Islet of Langerhans (tissue), 1 donor: Measurements from ENCODE around the gene TMEM179.
"Not testable (repeated sequence)": the region's sequence is repeated elsewhere in the genome, so short reads cannot be mapped to it uniquely, and the experiment has no call there.

ENCODE experiments used
- FAIRE-seq: peaks from one replicate; lab custom pipeline; 2011; peaks lifted over from hg19 to GRCh38; lab: Jason Lieb, UNC

Gene TMEM179

DNA sequence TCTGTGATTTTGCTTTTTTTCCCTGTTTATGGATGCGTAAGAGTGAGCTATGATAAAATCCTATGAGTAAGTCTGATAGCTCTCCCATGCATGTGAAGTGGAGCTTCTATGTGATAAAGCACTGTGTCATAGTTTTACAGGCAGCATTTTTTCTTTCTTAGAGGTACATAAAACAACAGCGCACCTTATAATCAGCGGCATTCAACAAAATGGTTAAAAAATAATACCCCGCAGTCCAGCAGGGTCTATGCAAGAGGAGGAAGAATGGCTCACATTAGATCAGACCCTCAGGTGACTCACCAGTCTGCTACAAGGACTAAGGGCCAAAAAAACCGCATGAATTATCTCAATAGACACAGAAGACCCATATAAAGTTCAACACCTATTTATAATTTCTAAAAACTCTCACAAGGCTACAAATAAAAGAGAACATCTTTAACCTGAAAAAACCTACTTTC, 33.0 kb upstream of the TMEM179 start:
- no peak for FAIRE-seq

DNA sequence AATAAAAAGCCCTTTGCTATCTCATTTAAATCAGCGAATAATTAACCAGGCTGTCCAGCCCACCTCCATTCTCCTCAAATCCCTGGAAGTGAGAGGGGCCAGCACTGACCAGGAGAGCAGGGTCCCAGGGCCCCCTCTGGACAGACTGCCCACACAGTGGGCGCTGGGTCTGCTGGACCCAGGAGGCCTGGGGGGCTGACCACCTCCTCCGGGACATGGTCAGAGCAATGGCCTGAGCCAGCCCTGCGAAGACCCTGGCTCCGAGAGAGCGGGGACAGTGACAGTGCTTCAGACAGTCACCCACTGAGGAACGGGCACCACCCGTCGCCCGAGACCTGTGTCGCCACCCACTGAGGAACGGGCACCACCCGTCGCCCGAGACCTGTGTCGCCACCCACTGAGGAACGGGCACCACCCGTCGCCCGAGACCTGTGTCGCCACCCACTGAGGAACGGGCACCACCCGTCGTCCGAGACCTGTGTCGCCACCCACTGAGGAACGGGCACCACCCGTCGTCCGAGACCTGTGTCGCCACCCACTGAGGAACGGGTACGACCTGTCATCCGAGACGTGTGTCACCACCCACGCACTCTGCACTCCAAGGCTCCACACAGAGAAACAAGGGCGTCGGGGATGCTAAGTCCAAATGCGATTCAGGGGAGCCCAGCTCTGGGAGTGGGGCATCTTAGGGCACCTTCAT, 32.4 kb upstream of the TMEM179 start:
- FAIRE-seq: not testable (repeated sequence)

DNA sequence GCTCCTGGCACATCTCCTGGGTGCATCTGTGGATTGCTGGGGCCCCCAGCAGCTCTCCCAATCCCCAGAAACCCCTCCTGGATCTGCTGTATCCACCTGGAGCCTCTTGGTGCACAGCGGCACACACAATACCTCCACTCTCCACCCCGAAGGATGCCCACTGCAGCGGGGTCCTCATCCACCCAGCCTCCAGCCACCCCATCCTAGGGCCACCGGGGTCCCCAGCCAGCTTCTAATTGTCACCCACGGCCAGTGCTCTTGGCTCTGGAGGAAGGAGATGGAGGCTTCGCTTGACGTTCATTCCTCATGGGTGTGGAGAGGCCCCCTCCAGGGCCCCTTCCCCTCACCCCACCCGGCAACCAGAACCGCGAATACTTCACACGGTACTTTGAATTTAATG, 31.6 kb upstream of the TMEM179 start:
- no peak for FAIRE-seq

DNA sequence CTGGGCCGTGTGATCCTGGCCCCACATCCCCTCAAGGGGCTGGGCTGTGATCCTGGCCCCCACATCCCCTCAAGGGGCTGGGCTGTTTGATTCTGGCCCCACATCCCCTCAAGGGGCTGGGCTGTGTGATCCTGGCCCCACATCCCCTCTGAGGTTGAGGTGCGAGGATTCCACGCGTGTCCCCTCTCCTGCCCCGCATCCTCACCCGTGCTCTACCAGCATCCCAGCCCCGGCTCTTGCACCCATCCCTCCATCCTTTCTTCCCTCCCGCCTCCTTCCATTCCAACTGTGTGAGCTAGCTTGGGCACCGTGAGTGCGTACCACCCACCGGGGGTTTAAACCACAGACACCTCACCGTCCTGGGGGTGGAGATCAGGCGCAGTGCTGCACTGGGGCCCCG, 31.1 kb upstream of the TMEM179 start:
- FAIRE-seq: no peak

DNA sequence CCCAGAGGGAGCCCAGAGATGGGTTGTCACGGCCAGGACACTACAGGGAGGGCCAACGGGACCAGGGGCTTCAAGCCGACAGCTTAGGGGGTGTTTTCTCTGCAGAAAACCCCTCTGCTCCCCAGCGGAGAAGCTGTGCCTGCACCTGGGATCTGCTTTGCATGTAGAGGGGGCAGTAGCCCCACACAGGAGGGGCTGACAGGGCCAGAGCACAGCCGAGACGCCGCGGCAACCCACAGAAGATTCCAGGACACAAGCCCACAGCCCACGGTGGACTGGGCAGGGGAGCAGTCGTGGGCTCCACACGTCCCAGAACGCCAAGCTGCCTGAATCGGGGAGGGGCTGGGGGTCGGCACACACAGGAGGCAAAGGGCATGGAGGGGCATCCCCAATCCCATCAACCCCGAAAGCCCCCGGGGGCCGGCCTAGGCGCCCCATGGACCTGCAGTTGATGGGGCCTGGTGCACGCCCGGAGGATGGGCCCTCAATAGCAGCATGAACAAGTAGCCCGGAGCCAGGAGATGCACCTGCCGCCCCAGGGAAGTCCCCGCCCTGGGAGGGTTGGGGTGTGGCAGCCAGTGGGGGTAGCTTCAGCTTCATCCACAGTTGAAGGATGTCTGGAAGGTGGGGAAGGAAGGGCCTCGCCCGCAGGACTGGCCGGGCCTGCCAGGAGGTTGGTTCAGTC, 30.5 kb upstream of the TMEM179 start:
- no peak for FAIRE-seq

DNA sequence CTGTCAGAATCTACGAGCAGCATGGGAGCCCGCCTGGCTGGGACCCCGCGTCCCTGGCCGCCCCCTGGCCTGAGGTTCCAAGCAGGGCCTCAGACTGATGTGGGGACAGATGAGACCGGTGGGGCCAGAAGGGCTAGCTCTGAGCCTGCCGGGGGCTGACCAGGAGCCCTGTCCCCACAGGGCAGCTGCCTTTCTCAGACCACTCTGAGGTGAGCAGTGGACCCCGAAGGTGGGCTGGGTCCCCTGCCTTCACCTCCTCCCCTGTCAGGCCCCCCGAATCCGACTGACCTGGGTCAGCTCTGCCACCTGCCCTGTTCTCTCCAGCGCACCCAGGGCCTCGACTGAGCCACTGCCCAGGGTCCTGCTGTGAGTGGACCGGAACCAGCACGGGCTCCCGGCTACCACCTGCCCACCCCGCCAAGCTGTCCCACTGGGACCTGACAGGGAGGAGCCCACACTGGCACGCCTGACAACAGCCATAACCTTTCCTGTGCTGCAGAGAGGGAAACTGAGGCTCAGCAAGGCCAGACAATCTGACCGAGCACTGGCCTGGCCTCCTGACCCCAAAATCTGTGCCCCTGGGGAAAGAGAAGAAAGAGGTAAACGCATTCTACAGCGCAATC, 29.7 kb upstream of the TMEM179 start:
- FAIRE-seq: no peak

DNA sequence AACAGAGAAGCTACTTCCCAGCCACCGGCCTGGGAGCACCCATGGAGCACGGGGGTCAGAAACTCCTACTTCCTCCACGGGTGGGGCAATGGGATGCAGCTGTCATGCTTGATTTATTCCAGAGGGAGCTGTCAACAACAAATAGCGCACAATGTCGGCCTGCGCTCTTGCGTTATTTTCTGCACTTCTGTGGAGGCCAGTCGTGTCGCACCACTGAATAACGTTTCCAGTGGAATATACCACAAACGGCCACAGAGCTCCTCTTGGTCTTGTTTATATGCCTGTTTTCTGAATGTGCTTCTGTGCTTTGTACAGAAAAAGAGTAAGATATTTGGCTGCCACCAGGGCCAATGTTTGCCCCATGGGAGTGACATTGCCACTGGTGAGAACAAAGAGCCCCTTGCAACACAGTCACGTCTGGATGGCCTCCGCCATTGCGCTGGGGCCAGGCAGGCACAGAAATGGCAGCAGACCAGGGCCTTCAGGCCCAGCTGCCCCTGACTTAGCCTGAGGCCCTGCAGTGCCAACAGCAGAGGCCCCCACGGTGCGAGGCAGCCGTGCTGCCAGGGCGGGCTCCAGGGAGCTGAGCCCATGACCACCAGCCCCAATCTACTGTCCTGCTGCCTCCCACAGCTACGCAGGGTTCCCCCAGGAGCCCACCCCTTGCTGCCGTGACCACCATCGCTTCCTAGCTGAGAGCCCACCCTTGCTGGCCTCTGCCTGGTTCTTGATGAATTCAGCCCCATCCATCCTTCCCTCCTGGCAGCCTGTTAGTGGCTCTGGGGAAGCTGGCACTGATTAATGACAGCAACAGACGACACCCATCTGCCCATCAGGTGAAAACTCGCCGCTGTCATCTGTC, 28.9 kb upstream of the TMEM179 start:
- FAIRE-seq: no peak

DNA sequence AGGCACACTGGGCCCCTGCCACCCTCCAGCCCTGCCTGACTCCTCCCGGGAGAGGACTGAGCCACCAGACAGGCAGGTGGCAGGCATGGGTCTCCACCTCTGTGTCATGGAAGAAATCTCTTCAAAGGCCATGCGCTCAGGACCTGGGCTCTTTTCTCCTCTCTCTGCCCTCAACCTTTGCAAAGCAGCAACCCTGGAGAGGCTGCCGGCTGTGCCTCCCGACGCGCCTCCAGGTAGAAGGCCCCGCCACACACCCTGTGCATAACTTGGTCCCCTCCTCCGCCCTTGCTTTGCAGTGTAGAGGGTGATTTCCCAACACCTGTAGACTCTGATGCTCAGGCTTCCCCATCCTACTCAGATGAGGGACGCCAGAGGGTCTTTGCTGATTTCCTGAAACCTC, 28.2 kb upstream of the TMEM179 start:
- no peak for FAIRE-seq

DNA sequence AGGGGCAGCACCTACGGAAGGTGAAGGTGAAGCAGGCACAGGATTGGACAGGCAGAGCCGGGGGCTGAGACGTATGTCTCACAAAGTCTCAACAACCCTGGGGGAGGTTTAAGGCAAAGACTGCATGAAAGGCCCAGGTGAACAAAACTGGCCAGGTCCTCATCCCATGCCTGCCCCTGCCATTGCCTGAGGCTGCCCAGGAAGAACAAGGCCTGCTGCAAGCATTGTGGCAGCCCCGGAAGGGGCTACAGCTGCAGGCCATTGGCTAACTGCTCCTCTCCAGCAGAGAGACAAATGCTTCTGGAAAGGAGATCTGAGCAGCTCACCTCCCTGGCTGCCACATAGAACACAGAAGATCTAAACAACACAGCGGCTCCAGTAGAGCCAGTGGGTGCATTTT, 20.4 kb upstream of the TMEM179 start:
- no peak for FAIRE-seq

DNA sequence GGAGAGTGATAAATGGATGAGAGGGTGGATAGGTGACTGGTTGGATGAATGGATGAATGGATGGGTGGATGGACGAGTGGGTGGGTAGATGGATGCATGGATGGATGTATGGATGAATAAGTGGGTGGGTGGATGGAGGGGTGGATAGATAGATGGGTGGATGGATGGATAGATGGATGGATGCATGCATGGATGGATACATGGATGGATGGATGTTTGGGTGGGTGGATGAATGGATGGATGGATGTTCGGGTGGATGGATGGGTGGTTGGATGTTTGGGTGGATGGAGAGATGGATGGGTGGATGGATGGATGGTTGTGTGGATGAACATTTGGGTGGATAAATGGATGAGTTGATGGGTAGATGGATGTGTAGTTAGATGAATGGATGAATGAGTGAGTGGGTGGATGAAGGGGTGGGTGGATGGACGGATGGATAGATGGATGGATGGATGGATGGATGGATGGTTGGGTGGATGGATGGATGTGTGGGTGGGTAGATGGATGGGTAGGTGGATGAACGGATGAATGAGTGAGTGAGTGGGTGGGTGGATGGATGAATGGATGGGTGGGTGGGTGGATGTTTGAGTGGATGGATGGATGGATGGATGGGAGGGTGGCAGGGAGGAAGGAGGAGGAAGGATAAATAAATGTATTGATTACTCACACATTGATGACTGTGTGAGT, 9.7 kb upstream of the TMEM179 start:
- FAIRE-seq: no peak

DNA sequence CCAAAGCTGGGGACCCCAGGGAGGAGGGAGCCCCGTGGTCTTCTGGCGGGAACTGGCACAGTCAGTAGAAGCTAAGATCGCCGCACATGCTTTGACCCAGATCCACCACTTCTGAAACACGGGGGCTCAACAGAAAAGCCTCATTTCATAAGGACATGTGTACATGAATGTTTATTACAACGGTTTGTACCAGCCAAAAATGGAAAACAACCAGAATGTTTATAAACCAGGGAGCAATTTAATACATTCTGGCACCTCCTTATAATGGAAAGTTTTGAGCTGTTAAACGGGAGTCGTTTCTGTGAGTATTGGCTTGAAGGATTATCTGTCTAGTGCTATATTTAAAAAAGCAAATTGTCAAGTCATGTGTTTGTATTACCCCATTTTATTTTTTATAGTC, 7.3 kb upstream of the TMEM179 start:
- no peak for FAIRE-seq

DNA sequence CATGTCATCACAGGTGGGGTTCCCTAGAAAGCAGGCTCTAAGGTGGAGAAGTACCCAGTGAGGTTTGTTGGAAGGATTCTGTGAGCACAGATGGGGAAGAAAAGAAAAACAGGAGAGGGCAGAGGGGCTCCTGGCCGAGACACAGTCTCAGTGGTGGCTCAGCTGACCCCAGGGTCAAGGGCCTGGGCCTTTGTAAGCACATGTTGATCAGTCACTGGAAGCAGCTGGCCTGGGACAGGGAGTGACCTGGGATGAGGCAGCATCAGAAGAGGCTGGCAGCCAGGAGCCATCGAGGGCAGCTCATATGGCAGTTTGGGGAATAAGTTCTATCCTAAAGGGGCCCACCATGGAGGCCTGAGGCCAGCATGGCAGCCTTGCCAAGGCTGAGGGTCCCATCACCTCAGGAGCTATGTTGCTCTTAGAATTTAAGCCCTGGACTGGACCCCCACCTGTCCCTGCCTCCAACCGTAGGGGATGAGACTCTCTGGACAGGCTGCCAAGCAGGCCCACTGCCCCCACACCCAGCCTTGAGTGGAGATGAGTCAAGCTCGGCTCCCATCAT, 6.3 kb upstream of the TMEM179 start:
- no peak for FAIRE-seq

DNA sequence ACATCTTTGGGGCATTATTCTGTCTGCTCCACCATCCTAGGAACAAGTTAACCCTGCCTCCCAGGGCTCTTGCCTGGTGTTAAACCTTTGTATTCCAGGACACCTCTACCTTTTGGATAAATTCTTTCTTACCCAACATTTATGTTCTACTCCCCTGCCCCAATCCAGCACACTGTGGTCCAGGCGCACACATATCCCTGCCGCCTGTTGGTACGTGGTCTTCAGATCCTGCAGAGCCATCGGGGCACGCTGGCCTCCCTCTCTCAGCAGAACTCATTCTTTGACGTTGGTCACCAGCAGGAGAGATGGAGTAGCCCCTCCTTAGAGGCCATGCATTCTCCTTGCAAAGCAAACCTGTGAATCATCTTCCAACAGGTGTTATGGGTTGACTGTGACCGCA, 5.1 kb upstream of the TMEM179 start:
- FAIRE-seq: no peak

DNA sequence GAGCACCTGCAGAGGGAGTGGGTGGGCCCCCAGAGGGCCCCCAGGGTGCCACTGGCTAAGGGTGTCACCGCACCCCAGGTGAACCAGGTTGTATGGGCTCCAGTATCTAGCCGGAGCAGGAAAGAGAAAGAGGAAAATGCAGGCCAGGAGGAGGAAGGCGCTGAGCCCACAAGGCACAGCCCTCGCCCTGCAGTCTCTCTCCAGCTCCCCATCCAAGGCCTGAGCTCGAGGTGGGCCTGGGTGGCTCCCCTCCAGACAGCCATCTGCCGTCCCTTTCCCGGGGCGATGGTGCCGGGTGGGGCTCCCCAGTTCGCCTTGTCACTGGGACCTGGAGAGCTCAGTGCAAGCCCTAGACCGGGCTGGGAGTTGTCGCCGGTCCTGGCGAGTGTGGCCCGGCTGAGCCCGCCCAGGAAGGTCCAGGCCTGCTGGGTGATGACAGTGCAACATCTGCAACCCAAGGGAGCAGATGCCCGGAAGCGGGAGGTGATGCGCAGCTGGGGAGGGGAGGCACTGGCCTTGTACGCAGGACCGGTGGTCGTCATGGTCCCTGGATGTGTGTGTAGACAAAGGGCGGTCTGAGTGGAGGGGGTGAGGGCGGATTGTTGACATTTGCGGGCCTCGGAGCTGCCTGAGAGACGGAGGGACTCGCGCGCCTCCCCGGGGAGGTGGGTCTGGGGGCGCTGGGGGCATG, 716 bp downstream of the TMEM179 start:
- FAIRE-seq: no peak

DNA sequence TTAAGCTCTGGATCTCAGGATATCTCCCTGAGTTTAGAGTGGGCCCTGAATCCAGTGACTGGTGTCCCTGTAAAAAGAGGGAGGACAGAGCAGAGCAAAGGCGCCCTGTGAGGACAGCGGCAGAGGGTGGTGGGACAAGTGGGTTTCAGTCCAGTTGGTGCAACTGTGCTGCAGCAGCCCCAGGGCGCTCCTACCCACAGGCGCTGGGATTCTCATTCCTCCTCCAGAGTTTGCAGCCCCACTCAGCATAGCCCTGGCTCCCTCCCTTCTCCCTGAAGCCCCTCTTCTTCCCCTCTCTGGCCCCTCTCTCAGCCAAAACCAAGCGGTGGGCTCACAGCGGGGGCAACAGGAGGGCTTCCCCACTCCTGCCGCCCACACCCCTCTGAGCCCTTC, 1.6 kb downstream of the TMEM179 start:
- FAIRE-seq: no peak

DNA sequence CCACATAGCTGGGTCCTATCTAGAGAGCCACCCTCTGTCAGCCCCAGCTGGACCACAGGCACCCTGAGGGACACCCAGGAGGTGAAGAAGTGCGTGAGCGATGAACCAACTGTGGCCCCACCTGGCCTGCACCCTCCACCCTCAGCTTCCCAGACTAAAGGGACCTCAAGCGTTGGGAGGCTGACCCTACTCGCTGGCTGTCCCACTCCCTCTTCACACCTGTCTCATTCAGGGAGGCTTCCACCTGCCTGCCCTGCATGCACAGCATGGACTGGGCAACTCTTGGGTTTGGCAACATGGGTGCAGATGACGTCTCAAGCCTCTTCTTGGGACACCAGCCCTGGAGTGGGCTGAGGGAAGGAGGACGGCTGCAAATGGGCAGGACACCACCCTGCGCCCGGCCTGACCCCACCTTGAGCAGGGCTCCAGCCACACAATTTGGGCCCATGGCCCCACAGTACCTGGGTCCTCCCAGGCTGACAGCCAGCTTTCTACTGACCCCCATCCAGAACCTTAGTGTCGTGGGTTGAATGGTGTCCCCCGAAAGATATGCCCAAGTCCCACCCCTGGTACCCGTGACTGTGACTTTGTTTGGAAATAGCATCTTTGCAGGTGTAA, 2.1 kb downstream of the TMEM179 start:
- FAIRE-seq: no peak

DNA sequence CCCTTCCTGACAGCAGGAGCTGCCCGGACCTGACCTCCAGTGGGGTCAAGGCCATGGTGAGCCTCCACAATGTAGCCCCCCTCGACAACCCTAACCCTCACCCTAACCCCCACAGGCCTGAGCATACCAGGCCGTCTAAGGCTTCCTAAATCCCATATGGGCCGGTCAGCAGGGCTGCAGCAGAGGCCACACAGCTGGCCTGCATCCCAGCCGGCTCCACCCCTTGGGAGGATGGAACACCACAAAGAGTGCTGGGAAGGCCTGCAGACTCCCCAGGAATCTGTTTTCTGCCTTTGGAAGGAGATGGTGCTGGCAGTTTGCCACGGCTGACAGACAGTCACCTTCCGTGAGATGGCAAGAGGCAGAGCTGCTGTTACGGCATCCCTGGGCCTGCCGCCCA, 2.8 kb downstream of the TMEM179 start:
- no peak for FAIRE-seq

DNA sequence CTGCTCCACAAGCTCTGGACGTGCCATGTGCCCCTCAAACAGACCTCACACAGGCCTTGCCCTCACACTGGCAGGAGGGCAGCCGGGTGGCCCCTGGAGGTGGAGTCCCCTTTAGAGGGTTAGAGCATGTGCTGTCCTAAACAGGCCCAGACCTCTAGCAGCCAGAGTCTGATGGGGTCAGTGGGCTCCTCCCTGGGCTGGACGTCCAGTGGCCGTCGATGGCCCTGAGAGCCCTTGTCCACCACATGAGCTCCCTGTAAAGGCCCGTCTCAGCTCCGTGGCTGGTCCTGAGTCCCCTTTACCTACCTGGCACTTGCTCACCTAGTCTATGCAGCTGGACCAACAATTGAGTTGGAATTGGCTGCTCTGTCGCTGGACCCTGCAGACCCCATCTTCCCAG, 3.8 kb downstream of the TMEM179 start:
- no peak for FAIRE-seq

DNA sequence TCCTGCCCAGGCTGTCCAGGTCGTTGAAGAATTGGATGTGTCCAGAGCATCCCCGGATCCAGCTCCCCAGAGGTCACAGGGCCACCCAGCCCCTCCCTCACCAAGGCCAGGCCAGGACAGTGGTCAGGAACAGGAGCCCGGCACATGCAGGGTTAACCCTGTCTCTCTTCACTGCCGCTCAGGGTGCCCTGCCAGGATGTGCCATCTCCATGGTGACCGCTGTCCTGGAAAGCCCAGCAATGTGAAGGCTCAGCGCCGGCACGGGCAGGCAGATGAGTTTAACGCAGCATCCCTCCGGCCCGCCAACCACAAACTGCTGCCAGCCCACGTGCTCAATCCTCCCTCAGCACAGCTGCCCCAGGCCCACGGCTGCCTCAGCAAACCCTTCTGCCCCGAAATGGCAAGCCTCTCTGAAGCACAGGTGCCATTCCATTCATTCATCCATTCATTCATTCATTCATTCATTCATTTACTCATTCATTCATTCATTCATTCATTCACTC, 4.4 kb downstream of the TMEM179 start:
- no peak for FAIRE-seq

DNA sequence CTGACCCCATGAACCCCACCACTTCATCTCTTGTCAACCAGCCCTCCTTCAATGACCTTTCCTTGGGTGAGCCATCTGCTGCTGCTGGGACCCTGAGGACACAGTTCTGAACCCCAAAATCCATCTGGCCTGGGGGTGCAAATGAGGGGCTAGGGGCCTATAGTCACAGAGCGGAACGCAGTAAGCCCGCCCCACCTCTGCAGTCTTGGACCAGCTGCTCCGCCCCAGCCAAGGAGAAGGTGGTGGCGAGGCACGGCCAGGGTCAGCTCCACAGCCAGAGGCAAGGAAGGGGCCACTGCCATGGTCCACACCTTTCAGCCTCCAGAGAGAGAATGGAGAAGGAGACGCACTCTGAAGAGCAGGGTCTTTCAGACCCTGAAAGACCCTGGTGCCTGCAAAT, 5.1 kb downstream of the TMEM179 start:
- FAIRE-seq: no peak

DNA sequence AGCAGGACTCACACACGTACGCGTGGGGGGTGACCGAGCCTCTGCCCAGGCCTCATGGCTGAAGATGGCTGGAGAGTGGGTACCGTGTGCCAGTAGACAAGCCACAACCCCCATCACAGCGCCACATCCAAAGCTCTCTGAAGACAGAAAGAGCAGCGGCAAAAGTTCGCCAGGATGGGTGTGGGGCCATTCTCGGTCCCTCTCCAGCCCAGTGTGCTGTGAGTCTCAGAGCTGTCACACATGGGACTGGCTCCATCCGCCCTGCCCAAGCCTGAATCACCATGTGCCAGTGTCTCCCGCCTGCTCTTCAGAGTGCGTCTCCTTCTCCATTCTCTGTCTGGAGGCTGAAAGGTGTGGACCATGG, 5.7 kb downstream of the TMEM179 start:
- FAIRE-seq: no peak
